ENCODE data around the gene KCNMB1. TPM values are rescaled to one million over a fixed set of nuclear protein-coding genes. Genes with fewer than 3 reads are reported as not detected.
"Not testable (repeated sequence)": the region's sequence is repeated elsewhere in the genome, so short reads cannot be mapped to it uniquely, and the experiment has no call there.

KCNMB1 gene
- polyA plus RNA-seq, 1 donor = 0.61 TPM

- DNase-seq (ENCODE audit: low read depth) = no peak
Observed at GRCh38 chr5:170377027-170377426, 12.1 kb downstream of the KCNMB1 start.

- DNase-seq (ENCODE audit: low read depth) = not testable (repeated sequence)
Observed at GRCh38 chr5:170376526-170376925, 12.6 kb downstream of the KCNMB1 start.

GRCh38 chr5:170375283-170375682, 13.9 kb downstream of the KCNMB1 start:
- DNase-seq (ENCODE audit: low read depth) = no peak

- DNase-seq (ENCODE audit: low read depth) = no peak
Observed at GRCh38 chr5:170372971-170373370, 16.2 kb downstream of the KCNMB1 start.

- DNase-seq (ENCODE audit: low read depth) = no peak
Observed at GRCh38 chr5:170368586-170368985, 20.6 kb downstream of the KCNMB1 start.

GRCh38 chr5:170366276-170366675, 22.9 kb downstream of the KCNMB1 start:
- no peak for DNase-seq (ENCODE audit: low read depth)

GRCh38 chr5:170365831-170366230, 23.3 kb downstream of the KCNMB1 start:
- no peak for DNase-seq (ENCODE audit: low read depth)

GRCh38 chr5:170365011-170365410, 24.2 kb downstream of the KCNMB1 start:
- no peak for DNase-seq (ENCODE audit: low read depth)

GRCh38 chr5:170363671-170364070, 25.5 kb downstream of the KCNMB1 start:
- no peak for DNase-seq (ENCODE audit: low read depth)

- DNase-seq (ENCODE audit: low read depth) = no peak
Observed at GRCh38 chr5:170362656-170363055, 26.5 kb downstream of the KCNMB1 start.

- no peak for DNase-seq (ENCODE audit: low read depth)
Observed at GRCh38 chr5:170362102-170362501, 27.1 kb downstream of the KCNMB1 start.

GRCh38 chr5:170361616-170362015, 27.6 kb downstream of the KCNMB1 start:
- DNase-seq (ENCODE audit: low read depth) = no peak

- DNase-seq (ENCODE audit: low read depth) = no peak
Observed at GRCh38 chr5:170361116-170361515, 28.1 kb downstream of the KCNMB1 start.

- DNase-seq (ENCODE audit: low read depth) = no peak
Observed at GRCh38 chr5:170360709-170361108, 28.5 kb downstream of the KCNMB1 start.

- no peak for DNase-seq (ENCODE audit: low read depth)
Observed at GRCh38 chr5:170357955-170358444, 31.2 kb downstream of the KCNMB1 start.

GRCh38 chr5:170355601-170356098, 33.5 kb downstream of the KCNMB1 start:
- DNase-seq (ENCODE audit: low read depth) = no peak

GRCh38 chr5:170353961-170354360, 35.2 kb downstream of the KCNMB1 start:
- DNase-seq (ENCODE audit: low read depth) = no peak

- DNase-seq (ENCODE audit: low read depth) = no peak
Observed at GRCh38 chr5:170353011-170353761, 36.0 kb downstream of the KCNMB1 start.

GRCh38 chr5:170348137-170348633, 41.0 kb downstream of the KCNMB1 start:
- no peak for DNase-seq (ENCODE audit: low read depth)

- DNase-seq (ENCODE audit: low read depth) = no peak
Observed at GRCh38 chr5:170347022-170347567, 42.1 kb downstream of the KCNMB1 start.

- no peak for DNase-seq (ENCODE audit: low read depth)
Observed at GRCh38 chr5:170345971-170346370, 43.2 kb downstream of the KCNMB1 start.

- DNase-seq (ENCODE audit: low read depth) = no peak
Observed at GRCh38 chr5:170343177-170343576, 46.0 kb downstream of the KCNMB1 start.

- no peak for DNase-seq (ENCODE audit: low read depth)
Observed at GRCh38 chr5:170342153-170342725, 46.9 kb downstream of the KCNMB1 start.
